SU-DHL-6 (cell line): ENCODE results near the gene PTPRCAP.

Experiments used
- CTCF ChIP-seq: fragments of 200-600 bp; sonication (generic); IDR thresholded peaks from one replicate; pipeline ENCODE4 v1.5.1; 2017; ENCODE audit warnings: antibody characterized with exemption, mild to moderate bottlenecking, low read length, moderate library complexity; ENCODE audit not compliant: insufficient read depth, poor library complexity, severe bottlenecking
- EZH2phosphoT487 ChIP-seq: fragments of 200-600 bp; sonication (generic), shearing (Covaris generic); conservative IDR thresholded peaks from 2 replicates; pipeline ENCODE4 v1.6.1; 2018; ENCODE audit warnings: mild to moderate bottlenecking, antibody characterized with exemption, low read length, moderate library complexity, mixed read lengths

GRCh38 chr11:67419325-67420049, 18.0 kb downstream of the PTPRCAP start:
- no peak for TF ChIP-seq CTCF
- no peak for TF ChIP-seq EZH2phosphoT487
